Karpas-422 (cell line): ENCODE data around the gene FAM20C. TPM values are rescaled to one million over a fixed set of nuclear protein-coding genes. Genes with fewer than 3 reads are reported as not detected.

Experiments
- DNase-seq: peaks from one replicate; pipeline ENCODE4 v3.0.0-alpha.2; 2015
- H2AFZ ChIP-seq: fragments of 200-600 bp; sonication (generic); 2 replicates; pipeline ENCODE4 v1.6.1; 2014; ENCODE audit warnings: antibody characterized with exemption, low read length, mixed read lengths
- H3K27ac ChIP-seq: fragments of 200-600 bp; sonication (generic); 2 replicates; pipeline ENCODE4 v1.5.1; 2014; ENCODE audit warnings: mild to moderate bottlenecking, low read length, moderate library complexity
- H3K27me3 ChIP-seq: fragments of 200-600 bp; sonication (generic); 2 replicates; pipeline ENCODE4 v1.6.1; 2014; ENCODE audit warnings: low read length, mixed read lengths
- H3K36me3 ChIP-seq: fragments of 200-600 bp; sonication (generic); 2 replicates; pipeline ENCODE4 v1.6.1; 2014; ENCODE audit warnings: low read length, mixed read lengths; ENCODE audit not compliant: insufficient read depth
- H3K4me1 ChIP-seq: fragments of 200-600 bp; sonication (generic); 2 replicates; pipeline ENCODE4 v1.6.1; 2014; ENCODE audit warnings: mild to moderate bottlenecking, low read length, mixed read lengths
- H3K4me2 ChIP-seq: fragments of 200-600 bp; sonication (generic); 2 replicates; pipeline ENCODE4 v1.6.1; 2014; ENCODE audit warnings: low read length, low read depth, mild to moderate bottlenecking; ENCODE audit not compliant: poor library complexity, severe bottlenecking
- H3K4me3 ChIP-seq: fragments of 200-600 bp; sonication (generic); 2 replicates; pipeline ENCODE4 v1.5.1; 2014; ENCODE audit warnings: mild to moderate bottlenecking, antibody characterized with exemption, low read length, mixed read lengths
- H3K79me2 ChIP-seq: fragments of 200-600 bp; sonication (generic); 2 replicates; pipeline ENCODE4 v1.6.1; 2014; ENCODE audit warnings: mild to moderate bottlenecking, low read length, mixed read lengths
- H3K9ac ChIP-seq: fragments of 200-600 bp; sonication (generic); 2 replicates; pipeline ENCODE4 v1.6.0; 2014; ENCODE audit warnings: low read length
- H3K9me2 ChIP-seq: fragments of 200-600 bp; sonication (generic), shearing (Covaris generic); replicated peaks from 2 replicates; pipeline ENCODE4 v1.6.0; 2014; ENCODE audit warnings: mild to moderate bottlenecking, low read length, moderate library complexity; ENCODE audit not compliant: insufficient read depth
- H3K9me3 ChIP-seq: fragments of 300-700, 200-600 bp; sonication (generic); 2 replicates; pipeline ENCODE4 v1.6.1; 2014; ENCODE audit warnings: low read length, mixed read lengths
- H4K20me1 ChIP-seq: fragments of 200-600 bp; sonication (generic); 2 replicates; pipeline ENCODE4 v1.6.1; 2014; ENCODE audit warnings: mild to moderate bottlenecking, antibody characterized with exemption, low read length, low read depth; ENCODE audit not compliant: insufficient read depth
- total RNA-seq: library from RNA; depleted of rRNA; stranded (reverse); fragments of >200 nt; shearing (Covaris generic); gene quantifications from 2 replicates; pipeline ENCODE4 v1.2.3, GENCODE V29; 2014; ENCODE audit warnings: low replicate concordance

The FAM20C gene
- total RNA-seq, 1 experiment from 2014 or later, result not detected

GRCh38 chr7:196778-197321 is 4.5 kb downstream of the FAM20C start:
- Histone ChIP-seq H4K20me1 (no peaks in the 10 kb centered on the region), H3K27ac (no peak overlapping the region), H3K9me3 (no peaks in the 10 kb centered on the region), H3K79me2 (no peaks in the 10 kb centered on the region), H3K4me2 (no peak overlapping the region), H3K36me3 (no peaks in the 10 kb centered on the region), H3K4me3 (no peak overlapping the region), H3K9me2 (no peaks in the 10 kb centered on the region), H3K27me3 (no peaks in the 10 kb centered on the region), H2AFZ (no peak overlapping the region), H3K9ac (no peak overlapping the region), H3K4me1 (no peaks in the 10 kb centered on the region)
- DNase-seq, result no peak

GRCh38 chr7:197413-198335 is 5.3 kb downstream of the FAM20C start:
- Histone ChIP-seq H3K27ac (no peak overlapping the region), H3K4me3 (no peak overlapping the region), H3K27me3 (no peaks in the 10 kb centered on the region), H2AFZ (no peak overlapping the region), H4K20me1 (no peaks in the 10 kb centered on the region), H3K4me1 (no peaks in the 10 kb centered on the region), H3K36me3 (no peaks in the 10 kb centered on the region), H3K79me2 (no peaks in the 10 kb centered on the region), H3K9ac (no peak overlapping the region), H3K9me2 (no peaks in the 10 kb centered on the region), H3K9me3 (no peaks in the 10 kb centered on the region), H3K4me2 (no peak overlapping the region)
- no peak for DNase-seq

GRCh38 chr7:199483-200249 is 7.3 kb downstream of the FAM20C start:
- Histone ChIP-seq H4K20me1 (no peaks in the 10 kb centered on the region), H3K27me3 (no peaks in the 10 kb centered on the region), H3K9me3 (no peaks in the 10 kb centered on the region), H3K9ac (no peak overlapping the region), H3K4me3 (no peak overlapping the region), H3K27ac (no peak overlapping the region), H2AFZ (no peak overlapping the region), H3K79me2 (no peaks in the 10 kb centered on the region), H3K36me3 (no peaks in the 10 kb centered on the region), H3K4me1 (no peaks in the 10 kb centered on the region), H3K4me2 (no peak overlapping the region), H3K9me2 (no peaks in the 10 kb centered on the region)
- no peak for DNase-seq

- no peaks in the 10 kb centered on the region for H4K20me1 ChIP-seq
- no peaks in the 10 kb centered on the region for H3K9me2 ChIP-seq
- peaks cover 3% of the 10 kb centered on the region; the same call in 1 of the 2 replicates for H3K9me3 ChIP-seq
- no peaks in the 10 kb centered on the region for H3K79me2 ChIP-seq
- H3K4me2 ChIP-seq, result no peak overlapping the region
- H3K36me3 ChIP-seq, result no peaks in the 10 kb centered on the region
- DNase-seq, result peak; percentile 56
- no peak overlapping the region for H3K9ac ChIP-seq
- H3K27me3 ChIP-seq, result no peaks in the 10 kb centered on the region
- no peak overlapping the region for H2AFZ ChIP-seq
- no peak overlapping the region for H3K4me3 ChIP-seq
- H3K27ac ChIP-seq, result no peak overlapping the region
- H3K4me1 ChIP-seq, result no peaks in the 10 kb centered on the region
Measured at GRCh38 chr7:200290-200689, 7.9 kb downstream of the FAM20C start.

GRCh38 chr7:200704-201103 is 8.3 kb downstream of the FAM20C start:
- no peaks in the 10 kb centered on the region for H3K79me2 ChIP-seq
- H3K9me3 ChIP-seq, result peaks cover 4% of the 10 kb centered on the region; the same call in 1 of the 2 replicates
- H4K20me1 ChIP-seq, result no peaks in the 10 kb centered on the region
- no peak overlapping the region for H3K4me3 ChIP-seq
- no peaks in the 10 kb centered on the region for H3K4me1 ChIP-seq
- no peaks in the 10 kb centered on the region for H3K9me2 ChIP-seq
- H2AFZ ChIP-seq, result no peak overlapping the region
- DNase-seq, result no peak
- H3K4me2 ChIP-seq, result no peak overlapping the region
- H3K27me3 ChIP-seq, result no peaks in the 10 kb centered on the region
- no peak overlapping the region for H3K9ac ChIP-seq
- H3K27ac ChIP-seq, result no peak overlapping the region
- no peaks in the 10 kb centered on the region for H3K36me3 ChIP-seq

GRCh38 chr7:204326-204725 is 12.0 kb downstream of the FAM20C start:
- no peaks in the 10 kb centered on the region for H3K4me1 ChIP-seq
- H3K9me3 ChIP-seq, result peaks cover 6% of the 10 kb centered on the region; the same call in 1 of the 2 replicates
- H3K79me2 ChIP-seq, result no peaks in the 10 kb centered on the region
- H3K27me3 ChIP-seq, result no peaks in the 10 kb centered on the region
- no peak overlapping the region for H3K9ac ChIP-seq
- H3K27ac ChIP-seq, result no peak overlapping the region
- DNase-seq, result no peak
- no peaks in the 10 kb centered on the region for H3K9me2 ChIP-seq
- H3K36me3 ChIP-seq, result no peaks in the 10 kb centered on the region
- H3K4me3 ChIP-seq, result no peak overlapping the region
- no peak overlapping the region for H2AFZ ChIP-seq
- H3K4me2 ChIP-seq, result no peak overlapping the region
- H4K20me1 ChIP-seq, result no peaks in the 10 kb centered on the region

- H3K4me2 ChIP-seq, result no peak overlapping the region
- H2AFZ ChIP-seq, result no peak overlapping the region
- no peaks in the 10 kb centered on the region for H4K20me1 ChIP-seq
Measured at GRCh38 chr7:205115-206010, 13.0 kb downstream of the FAM20C start.

More at GRCh38 chr7:205115-206010, 13.0 kb downstream of the FAM20C start:
- Histone ChIP-seq H3K27me3 (no peaks in the 10 kb centered on the region), H3K4me1 (no peaks in the 10 kb centered on the region), H3K36me3 (no peaks in the 10 kb centered on the region), H3K4me3 (no peak overlapping the region), H3K9ac (no peak overlapping the region), H3K79me2 (no peaks in the 10 kb centered on the region), H3K9me3 (peaks cover 6% of the 10 kb centered on the region; the same call in 1 of the 2 replicates), H3K9me2 (no peaks in the 10 kb centered on the region), H3K27ac (no peak overlapping the region)
- DNase-seq, result no peak
